Brain pericyte (primary cell): ENCODE data around the gene CBR1.

Experiments used
- DNase-seq: peaks from one replicate; pipeline ENCODE4 v3.0.0-alpha.2; 2012; ENCODE audit warnings: low read depth, low spot score

The CBR1 gene

GRCh38 chr21:36069713-36070583 is at the start of gene CBR1:
TSS of gene CBR1 (plus strand) at chr21:36070024. CDS start at chr21:36070116, 92 bp downstream.
- peak; percentile 65 for DNase-seq

GRCh38 chr21:36021251-36021837 is 48.5 kb upstream of the CBR1 start:
- no peak for DNase-seq

- no peak for DNase-seq
Observed at GRCh38 chr21:36022427-36023091, 47.3 kb upstream of the CBR1 start.

GRCh38 chr21:36023092-36023480 is 46.7 kb upstream of the CBR1 start:
- no peak for DNase-seq

- DNase-seq: no peak
Observed at GRCh38 chr21:36024782-36025181, 45.0 kb upstream of the CBR1 start.

GRCh38 chr21:36027347-36027746 is 42.5 kb upstream of the CBR1 start:
- DNase-seq: no peak

GRCh38 chr21:36028127-36029069 is 41.4 kb upstream of the CBR1 start:
- DNase-seq: peak; percentile 29

- DNase-seq: no peak
Observed at GRCh38 chr21:36029309-36029708, 40.5 kb upstream of the CBR1 start.

- no peak for DNase-seq
Observed at GRCh38 chr21:36030581-36031189, 39.1 kb upstream of the CBR1 start.

- no peak for DNase-seq
Observed at GRCh38 chr21:36032647-36033406, 37.0 kb upstream of the CBR1 start.

- DNase-seq: no peak
Observed at GRCh38 chr21:36034211-36034913, 35.5 kb upstream of the CBR1 start.

GRCh38 chr21:36035381-36035791 is 34.4 kb upstream of the CBR1 start:
- DNase-seq: no peak

GRCh38 chr21:36038701-36039497 is 30.9 kb upstream of the CBR1 start:
- DNase-seq: no peak

GRCh38 chr21:36039861-36040260 is 30.0 kb upstream of the CBR1 start:
- no peak for DNase-seq

GRCh38 chr21:36040389-36040788 is 29.4 kb upstream of the CBR1 start:
- no peak for DNase-seq

- DNase-seq: no peak
Observed at GRCh38 chr21:36041910-36042309, 27.9 kb upstream of the CBR1 start.

- DNase-seq: no peak
Observed at GRCh38 chr21:36044056-36044455, 25.8 kb upstream of the CBR1 start.

GRCh38 chr21:36045993-36046392 is 23.8 kb upstream of the CBR1 start:
- DNase-seq: no peak

GRCh38 chr21:36047139-36047538 is 22.7 kb upstream of the CBR1 start:
- DNase-seq: no peak
